OCI-LY1 (cell line): ENCODE results near the gene ZDHHC20.

Experiments used
- H2AFZ ChIP-seq: fragments of 200-600 bp; sonication (generic), shearing (Covaris generic); 2 replicates; pipeline ENCODE4 v1.6.0; 2014; ENCODE audit warnings: antibody characterized with exemption, mild to moderate bottlenecking, low read length
- H3F3A ChIP-seq: fragments of 200-600 bp; sonication (generic), shearing (Covaris generic); 2 replicates; pipeline ENCODE4 v1.6.0; 2014; ENCODE audit warnings: mild to moderate bottlenecking, antibody characterized with exemption, low read length, moderate library complexity; ENCODE audit not compliant: insufficient read depth
- H3K27ac ChIP-seq: fragments of 200-600 bp; sonication (generic); 2 replicates; pipeline ENCODE4 v1.5.1; 2014; ENCODE audit warnings: low read length, mixed run types, mild to moderate bottlenecking, low read depth; ENCODE audit not compliant: poor library complexity, severe bottlenecking
- H3K27me3 ChIP-seq: fragments of 200-600 bp; sonication (generic); 2 replicates; pipeline ENCODE4 v1.6.0; 2014; ENCODE audit warnings: antibody characterized with exemption, mild to moderate bottlenecking, low read length, moderate library complexity; ENCODE audit not compliant: insufficient read depth
- H3K36me3 ChIP-seq: fragments of 200-600 bp; sonication (generic); 2 replicates; pipeline ENCODE4 v1.6.1; 2014; ENCODE audit warnings: mild to moderate bottlenecking, antibody characterized with exemption, low read length, moderate library complexity, mixed read lengths; ENCODE audit not compliant: insufficient read depth
- H3K4me1 ChIP-seq: fragments of 200-600 bp; sonication (generic); 2 replicates; pipeline ENCODE4 v1.5.1; 2014; ENCODE audit warnings: mild to moderate bottlenecking, low read length, moderate library complexity; ENCODE audit not compliant: insufficient read depth, severe bottlenecking
- H3K4me2 ChIP-seq: fragments of 200-600 bp; sonication (generic), shearing (Covaris generic); 2 replicates; pipeline ENCODE4 v1.6.1; 2014; ENCODE audit warnings: low read length
- H3K4me3 ChIP-seq: fragments of 200-600 bp; sonication (generic); 2 replicates; pipeline ENCODE4 v1.5.1; 2014; ENCODE audit warnings: low read length, low read depth, mild to moderate bottlenecking, mixed read lengths; ENCODE audit not compliant: poor library complexity, severe bottlenecking
- H3K79me2 ChIP-seq: fragments of 200-600 bp; shearing (Covaris generic); 2 replicates; pipeline ENCODE4 v1.6.1; 2016; ENCODE audit warnings: mixed run types, low read length, mixed read lengths; ENCODE audit not compliant: insufficient read depth
- H3K9ac ChIP-seq: fragments of 200-600 bp; sonication (generic), shearing (Covaris generic); 2 replicates; pipeline ENCODE4 v1.6.1; 2014; ENCODE audit warnings: mild to moderate bottlenecking, low read length, mixed read lengths
- H3K9me2 ChIP-seq: fragments of 200-600 bp; sonication (generic), shearing (Covaris generic); 2 replicates; pipeline ENCODE4 v1.6.1; 2014; ENCODE audit warnings: low read depth, mild to moderate bottlenecking, low read length, mixed read lengths
- H3K9me3 ChIP-seq: fragments of 200-600 bp; shearing (Covaris generic); 2 replicates; pipeline ENCODE4 v1.6.1; 2014; ENCODE audit warnings: low read length, mixed read lengths
- H4K20me1 ChIP-seq: fragments of 200-600 bp; sonication (generic), shearing (Covaris generic); 2 replicates; pipeline ENCODE4 v1.6.0; 2016; ENCODE audit warnings: mild to moderate bottlenecking, low read length; ENCODE audit not compliant: insufficient read depth
- EZH2 ChIP-seq: fragments of 200-600 bp; sonication (generic), shearing (Covaris generic); IDR thresholded peaks from 2 replicates; pipeline ENCODE4 v1.8.0; 2017; ENCODE audit warnings: borderline replicate concordance, mixed run types, mild to moderate bottlenecking, antibody characterized with exemption, low read length, moderate library complexity, mixed read lengths
- TF ChIP-seq, protein P1 (sequence below): fragments of 200-600 bp; sonication (generic), shearing (Covaris generic); IDR thresholded peaks from 2 replicates; pipeline ENCODE4 v1.5.1; 2017; ENCODE audit warnings: mild to moderate bottlenecking, antibody characterized with exemption, low read length, moderate library complexity, mixed read lengths

Gene ZDHHC20

DNA sequence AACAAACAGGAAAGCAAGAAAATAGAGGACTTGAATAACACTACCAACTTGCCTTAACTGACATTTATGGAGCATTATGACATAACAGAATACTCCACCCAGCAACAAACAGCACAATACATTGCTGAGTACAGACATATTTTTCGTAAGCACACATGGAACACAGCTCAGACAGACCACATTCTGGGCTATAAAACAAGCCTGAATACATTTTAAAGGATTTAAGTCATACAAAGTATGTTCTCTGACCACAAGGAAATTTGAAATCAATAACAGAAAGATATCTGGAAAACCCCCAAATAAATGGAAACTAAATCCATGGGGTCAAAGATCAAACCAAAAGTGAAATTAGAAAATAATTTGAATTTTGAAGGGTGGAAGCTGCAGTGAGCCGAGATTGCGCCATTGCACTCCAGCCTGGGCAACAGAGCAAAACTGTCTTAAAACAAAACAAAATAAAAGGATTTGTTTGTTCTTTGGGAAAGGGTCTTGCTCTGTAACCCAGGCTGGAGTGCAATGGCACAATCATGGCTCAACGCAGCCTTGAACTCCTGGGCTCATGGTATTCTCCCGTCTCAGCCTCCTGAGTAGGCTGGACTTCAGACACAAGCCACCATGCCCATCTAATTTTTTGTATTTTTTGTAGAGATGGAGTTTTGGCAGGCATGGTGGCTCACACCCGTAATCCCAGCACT, 5.6 kb downstream of the ZDHHC20 start:
- no peak overlapping the region for H3K27ac ChIP-seq
- H3K9ac ChIP-seq, result no peak overlapping the region
- H3K27me3 ChIP-seq, result no peaks in the 10 kb centered on the region
- H3K9me3 ChIP-seq, result peaks cover 11% of the 10 kb centered on the region
- no peaks in the 10 kb centered on the region for H4K20me1 ChIP-seq
- H3K4me3 ChIP-seq, result no peak overlapping the region
- H3K4me1 ChIP-seq, result peaks cover 18% of the 10 kb centered on the region
- H3K36me3 ChIP-seq, result no peaks in the 10 kb centered on the region; the same call in 1 of the 2 replicates
- no peak overlapping the region for H2AFZ ChIP-seq
- peaks cover 92% of the 10 kb centered on the region for H3K79me2 ChIP-seq
- H3F3A ChIP-seq, result no peaks in the 10 kb centered on the region
- no peaks in the 10 kb centered on the region for H3K9me2 ChIP-seq
- TF ChIP-seq, protein P1, sequence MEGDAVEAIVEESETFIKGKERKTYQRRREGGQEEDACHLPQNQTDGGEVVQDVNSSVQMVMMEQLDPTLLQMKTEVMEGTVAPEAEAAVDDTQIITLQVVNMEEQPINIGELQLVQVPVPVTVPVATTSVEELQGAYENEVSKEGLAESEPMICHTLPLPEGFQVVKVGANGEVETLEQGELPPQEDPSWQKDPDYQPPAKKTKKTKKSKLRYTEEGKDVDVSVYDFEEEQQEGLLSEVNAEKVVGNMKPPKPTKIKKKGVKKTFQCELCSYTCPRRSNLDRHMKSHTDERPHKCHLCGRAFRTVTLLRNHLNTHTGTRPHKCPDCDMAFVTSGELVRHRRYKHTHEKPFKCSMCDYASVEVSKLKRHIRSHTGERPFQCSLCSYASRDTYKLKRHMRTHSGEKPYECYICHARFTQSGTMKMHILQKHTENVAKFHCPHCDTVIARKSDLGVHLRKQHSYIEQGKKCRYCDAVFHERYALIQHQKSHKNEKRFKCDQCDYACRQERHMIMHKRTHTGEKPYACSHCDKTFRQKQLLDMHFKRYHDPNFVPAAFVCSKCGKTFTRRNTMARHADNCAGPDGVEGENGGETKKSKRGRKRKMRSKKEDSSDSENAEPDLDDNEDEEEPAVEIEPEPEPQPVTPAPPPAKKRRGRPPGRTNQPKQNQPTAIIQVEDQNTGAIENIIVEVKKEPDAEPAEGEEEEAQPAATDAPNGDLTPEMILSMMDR, result no peak
- no peak for TF ChIP-seq EZH2
- H3K4me2 ChIP-seq, result no peak overlapping the region

DNA sequence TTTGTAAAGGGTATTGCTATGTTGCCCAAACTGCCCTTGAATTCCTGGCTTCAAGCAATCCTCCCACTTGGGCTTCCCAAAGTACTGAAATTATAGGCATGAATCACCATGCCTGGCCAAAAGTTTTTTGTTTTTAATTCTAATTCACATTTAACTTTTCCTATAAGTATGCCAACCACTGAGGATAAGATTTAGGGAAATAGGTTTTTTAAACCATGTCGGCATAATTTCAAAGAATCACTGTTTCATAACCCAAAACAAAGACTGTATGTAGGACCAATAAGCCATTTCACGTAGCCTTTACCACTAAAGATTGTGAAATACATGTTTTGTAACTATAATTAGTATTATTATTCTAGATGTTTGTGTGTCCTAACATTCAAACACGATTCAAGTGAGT, 8.2 kb downstream of the ZDHHC20 start:
- Histone ChIP-seq H3K9ac (no peak overlapping the region), H3K36me3 (no peaks in the 10 kb centered on the region; the same call in 1 of the 2 replicates), H3K4me3 (no peak overlapping the region), H3K9me2 (no peaks in the 10 kb centered on the region), H3K9me3 (peaks cover 11% of the 10 kb centered on the region), H3K4me1 (no peaks in the 10 kb centered on the region), H3K27me3 (no peaks in the 10 kb centered on the region), H3K4me2 (no peak overlapping the region), H4K20me1 (no peaks in the 10 kb centered on the region), H3K27ac (no peak overlapping the region), H3K79me2 (peaks cover 78% of the 10 kb centered on the region), H3F3A (no peaks in the 10 kb centered on the region), H2AFZ (no peak overlapping the region)
- TF ChIP-seq, protein P1, result no peak
- no peak for TF ChIP-seq EZH2

DNA sequence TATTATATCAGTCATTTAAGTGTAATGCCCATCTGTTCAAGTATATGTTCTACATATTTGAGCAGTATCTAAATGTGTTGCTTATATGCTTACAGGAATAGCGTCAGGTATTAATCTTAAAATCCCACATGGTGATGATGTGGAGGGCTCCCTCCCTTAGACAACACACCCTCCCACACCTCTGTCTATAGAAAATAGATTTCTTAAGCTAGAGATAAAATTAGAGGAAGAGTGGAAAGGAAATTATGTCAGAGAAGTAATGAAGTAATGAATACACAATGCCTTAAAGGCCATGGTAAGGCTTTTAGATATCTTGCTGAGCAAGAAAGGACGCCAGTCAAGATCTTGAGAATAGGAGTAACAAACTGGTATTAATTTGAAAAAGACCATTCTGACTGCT, 12.4 kb downstream of the ZDHHC20 start:
- Histone ChIP-seq H3F3A (no peaks in the 10 kb centered on the region), H4K20me1 (0 out of 2 replicates have a peak, but pooled peaks cover 2% of the 10 kb centered on the region), H3K79me2 (peaks cover 76% of the 10 kb centered on the region)

More for the DNA sequence above, 12.4 kb downstream of the ZDHHC20 start:
- no peaks in the 10 kb centered on the region for H3K9me2 ChIP-seq
- TF ChIP-seq, protein P1, result no peak
- TF ChIP-seq EZH2, result no peak
- no peaks in the 10 kb centered on the region; the same call in 1 of the 2 replicates for H3K36me3 ChIP-seq
- no peaks in the 10 kb centered on the region for H3K27me3 ChIP-seq
- no peak overlapping the region for H3K27ac ChIP-seq
- no peaks in the 10 kb centered on the region for H3K9me3 ChIP-seq
- no peak overlapping the region for H3K4me3 ChIP-seq
- H3K4me1 ChIP-seq, result no peaks in the 10 kb centered on the region
- H2AFZ ChIP-seq, result no peak overlapping the region
- H3K4me2 ChIP-seq, result no peak overlapping the region
- H3K9ac ChIP-seq, result no peak overlapping the region
